Sigmoid colon (tissue), 7 donors: ENCODE data around the gene LONRF2. TPM values are rescaled to one million over a fixed set of nuclear protein-coding genes. Genes with fewer than 3 reads are reported as not detected.

Experiments used
- DNase-seq: peaks from one replicate; pipeline ENCODE4 v3.0.0-alpha.2; 2019
- H3K27ac ChIP-seq, 4 donors: fragments of 200-600 bp; sonication (generic); one replicate each; pipeline ENCODE4 v1.5.1; 2016 to 2019; ENCODE audit warnings: mild to moderate bottlenecking in 1 of 4
- H3K27me3 ChIP-seq, 3 donors: fragments of 200-600 bp; sonication (generic); one replicate each; pipeline ENCODE4 v1.5.1; 2019; ENCODE audit warnings: mild to moderate bottlenecking in 1 of 3
- H3K36me3 ChIP-seq, 4 donors: fragments of 200-600 bp; sonication (generic); one replicate each; pipeline ENCODE4 v1.5.1; 2016 to 2019
- H3K4me1 ChIP-seq, 4 donors: fragments of 200-600 bp; sonication (generic); one replicate each; pipeline ENCODE4 v1.5.1; 2017 to 2019
- H3K4me3 ChIP-seq, 4 donors: fragments of 200-600 bp; sonication (generic); one replicate each; pipeline ENCODE4 v1.5.1; 2017 to 2019; ENCODE audit warnings: mild to moderate bottlenecking in 2 of 4, moderate library complexity in 1 of 4
- H3K9me3 ChIP-seq, 4 donors: fragments of 200-600 bp in 3 of 4; sonication (generic) in 3 of 4; one replicate each; pipeline versions ENCODE4 v1.5.1 to v1.6.1; 2013 to 2019
- EP300 ChIP-seq, 4 donors: sonication (generic); formaldehyde crosslinking; IDR thresholded peaks; one replicate each; pipeline ENCODE4 v1.6.1; 2017; ENCODE audit warnings: antibody characterized with exemption in 4 of 4
- POLR2A ChIP-seq, 2 donors: fragments of 450-650 bp; IDR thresholded peaks; one replicate each; pipeline ENCODE4 v1.6.1; 2016; ENCODE audit warnings: antibody characterized with exemption in 2 of 2, mild to moderate bottlenecking in 2 of 2, moderate library complexity in 2 of 2
- POLR2AphosphoS5 ChIP-seq, 4 donors: sonication (generic); formaldehyde crosslinking; IDR thresholded peaks; one replicate each; pipeline ENCODE4 v1.6.1; 2017; ENCODE audit warnings: antibody characterized with exemption in 4 of 4
- WGBS, 2 donors: extraction: QIAGEN DNeasy Blood & Tissue Kit; methylation state at CpG; one replicate each; pipeline ENCODE4 v1.1.7; 2013; 5-methylcytosine and 5-hydroxymethylcytosine counted together
- intact Hi-C: fragments of 100-400 bp; cut with DNase I; formaldehyde crosslinking; loops from one replicate; pipeline ENCODE4 v1.15.1; 2023
- polyA plus RNA-seq, 3 donors: library from polyadenylated mRNA; stranded (reverse); fragments of 200-250 nt; gene quantifications; one replicate each; pipeline ENCODE4 v1.2.3, GENCODE V29; 2013
- total RNA-seq, 4 donors: library from RNA; depleted of rRNA; stranded (reverse); fragments of >200 nt; gene quantifications; one replicate each; pipeline ENCODE4 v1.1.0, GENCODE V29; 2016
- TF ChIP-seq, protein P1 (sequence below), 4 experiments: fragments of 450-650 bp in 3 of 4; fragments of 200-600 bp in 1 of 4; IDR thresholded peaks; one replicate each; pipeline ENCODE4 v1.5.1; 2016 to 2019; ENCODE audit warnings: antibody characterized with exemption in 4 of 4, mild to moderate bottlenecking in 3 of 4, moderate library complexity in 2 of 4
- donor health status: healthy with polysubstance abuse.
- donor health status: Bipolar disorder and iron deficiency.
- donor health status: healthy.

LONRF2 gene
- total and polyA plus RNA-seq, 7 donors: under 0.01 to 25.8 (median 14.6) TPM

DNA sequence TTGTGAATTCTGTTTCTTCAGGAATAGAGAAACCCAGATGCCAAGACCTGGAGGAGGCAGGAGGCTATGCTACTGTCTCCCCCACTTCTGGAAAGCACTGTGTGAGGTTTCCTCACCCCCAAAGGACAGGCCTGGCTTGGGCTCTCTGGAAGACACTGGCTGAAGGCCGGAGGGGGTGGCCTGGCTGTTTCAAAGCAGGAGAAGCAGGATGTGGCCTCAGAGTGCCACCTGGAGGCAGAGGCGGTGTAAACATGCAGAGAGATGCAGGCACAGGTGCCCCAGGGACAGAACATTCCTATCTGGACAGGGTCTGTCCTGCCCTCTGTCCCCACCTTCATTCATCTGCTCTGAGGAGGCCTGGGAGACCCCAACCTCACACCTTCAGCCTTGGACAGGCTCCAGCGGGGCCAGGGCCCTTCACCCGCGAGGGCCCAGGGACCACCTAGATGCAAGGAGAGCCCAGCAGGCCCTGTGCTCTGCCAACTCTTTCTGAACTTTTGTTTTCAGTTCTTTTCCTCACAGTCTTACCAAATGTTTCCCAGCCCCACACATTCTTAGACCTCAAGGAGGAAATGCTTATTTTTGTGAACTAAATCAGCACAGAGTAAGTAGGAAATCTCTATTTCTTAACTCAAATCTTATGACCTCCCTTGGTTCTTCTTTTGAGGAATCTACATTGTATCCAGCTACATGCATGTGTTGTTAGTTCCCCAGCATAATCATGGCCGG lies 79.2 kb downstream of the LONRF2 start:
- WGBS, 2 donors: 57 to 58% methylated on average over 6 of the region's 6 CpGs

DNA sequence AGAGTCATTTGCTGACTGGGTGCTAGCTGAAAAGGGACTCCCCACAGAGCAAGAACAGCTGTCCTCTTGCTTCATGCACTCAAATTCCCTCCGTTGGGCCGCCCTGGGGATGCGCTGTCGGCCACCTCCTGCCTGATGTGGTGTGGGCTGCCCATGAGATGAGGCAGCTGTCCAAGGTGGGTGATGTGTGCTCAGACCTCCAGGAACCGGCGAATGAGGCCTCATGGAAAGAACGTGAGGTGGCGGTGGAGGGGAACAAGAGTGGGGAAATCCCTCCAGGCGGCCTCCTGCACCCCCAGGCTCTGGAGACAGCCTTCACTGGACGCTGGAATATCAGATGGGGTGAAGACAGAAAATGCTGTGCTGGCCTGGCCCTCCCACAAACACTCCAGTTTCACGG lies 79.8 kb downstream of the LONRF2 start:
- Histone ChIP-seq H3K9me3 (no peaks in the 10 kb centered on the region), H3K27me3 (no peaks in the 10 kb centered on the region), H3K27ac (no peak overlapping the region), H3K4me1 (peaks cover 0 to 10% (median 8%) of the 10 kb centered on the region in 4 donors), H3K4me3 (no peak overlapping the region), H3K36me3 (no peaks in the 10 kb centered on the region)
- 70 to 84% methylated on average over 11 of the region's 11 CpGs for WGBS, 2 donors
- TF ChIP-seq EP300 (IDR thresholded peaks at IDR 0.05): no peak
- TF ChIP-seq POLR2A (IDR thresholded peaks at IDR 0.05): no peak
- TF ChIP-seq, protein P1, sequence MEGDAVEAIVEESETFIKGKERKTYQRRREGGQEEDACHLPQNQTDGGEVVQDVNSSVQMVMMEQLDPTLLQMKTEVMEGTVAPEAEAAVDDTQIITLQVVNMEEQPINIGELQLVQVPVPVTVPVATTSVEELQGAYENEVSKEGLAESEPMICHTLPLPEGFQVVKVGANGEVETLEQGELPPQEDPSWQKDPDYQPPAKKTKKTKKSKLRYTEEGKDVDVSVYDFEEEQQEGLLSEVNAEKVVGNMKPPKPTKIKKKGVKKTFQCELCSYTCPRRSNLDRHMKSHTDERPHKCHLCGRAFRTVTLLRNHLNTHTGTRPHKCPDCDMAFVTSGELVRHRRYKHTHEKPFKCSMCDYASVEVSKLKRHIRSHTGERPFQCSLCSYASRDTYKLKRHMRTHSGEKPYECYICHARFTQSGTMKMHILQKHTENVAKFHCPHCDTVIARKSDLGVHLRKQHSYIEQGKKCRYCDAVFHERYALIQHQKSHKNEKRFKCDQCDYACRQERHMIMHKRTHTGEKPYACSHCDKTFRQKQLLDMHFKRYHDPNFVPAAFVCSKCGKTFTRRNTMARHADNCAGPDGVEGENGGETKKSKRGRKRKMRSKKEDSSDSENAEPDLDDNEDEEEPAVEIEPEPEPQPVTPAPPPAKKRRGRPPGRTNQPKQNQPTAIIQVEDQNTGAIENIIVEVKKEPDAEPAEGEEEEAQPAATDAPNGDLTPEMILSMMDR (IDR thresholded peaks at IDR 0.05): no peak
- TF ChIP-seq POLR2AphosphoS5 (IDR thresholded peaks at IDR 0.05): no peak
- DNase-seq: no peak
- intact Hi-C loops: loop anchor here (10.0 kb wide), 1 partner anchor 418 kb away; no protein-coding TSS in a partner anchor

More for the DNA sequence above, 79.2 kb downstream of the LONRF2 start:
- H3K4me3 ChIP-seq: no peak overlapping the region
- peak; percentile 84 for DNase-seq
- no peak overlapping the region for H3K27ac ChIP-seq
- H3K9me3 ChIP-seq: no peaks in the 10 kb centered on the region
- TF ChIP-seq EP300 (IDR thresholded peaks at IDR 0.05) (no peak), POLR2AphosphoS5 (IDR thresholded peaks at IDR 0.05) (no peak), POLR2A (IDR thresholded peaks at IDR 0.05) (no peak)
- TF ChIP-seq, protein P1 (IDR thresholded peaks at IDR 0.05): peak; percentile 67 to 76 (median 73)
- no peaks in the 10 kb centered on the region for H3K36me3 ChIP-seq
- peaks cover 0 to 10% (median 8%) of the 10 kb centered on the region in 4 donors for H3K4me1 ChIP-seq
- intact Hi-C loops: loop anchor here (1.0 to 10.0 kb wide), 2 partner anchors 418 to 684 kb away; no protein-coding TSS in a partner anchor
- H3K27me3 ChIP-seq: no peaks in the 10 kb centered on the region

DNA sequence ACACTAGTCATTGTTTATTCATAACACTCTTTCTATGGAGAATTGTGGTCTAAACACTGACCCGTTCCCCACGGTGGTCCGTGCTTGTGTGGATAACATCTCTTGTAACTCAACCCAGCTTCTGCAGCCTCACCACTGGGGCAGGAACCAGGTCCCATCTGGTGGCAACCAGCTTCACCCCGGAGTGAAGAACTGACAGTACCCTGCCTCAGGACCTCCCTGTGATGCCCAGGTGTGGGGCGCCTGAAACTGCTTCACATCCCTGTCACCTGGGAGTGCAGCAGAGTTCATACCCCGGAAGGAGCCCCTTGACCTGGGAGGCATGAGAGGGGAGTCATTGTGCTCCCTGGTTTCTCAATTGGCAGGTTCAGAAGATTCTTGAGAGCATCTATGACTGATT lies 81.1 kb downstream of the LONRF2 start:
- Histone ChIP-seq H3K36me3 (no peaks in the 10 kb centered on the region), H3K27ac (no peak overlapping the region), H3K9me3 (no peaks in the 10 kb centered on the region), H3K27me3 (no peaks in the 10 kb centered on the region), H3K4me3 (no peak overlapping the region), H3K4me1 (peaks cover 0 to 10% (median 8%) of the 10 kb centered on the region in 4 donors)
- 87 to 91% methylated on average over 6 of the region's 6 CpGs for WGBS, 2 donors
- TF ChIP-seq EP300 (IDR thresholded peaks at IDR 0.05): no peak
- TF ChIP-seq, protein P1 (IDR thresholded peaks at IDR 0.05): no peak
- no peak for DNase-seq
- intact Hi-C loops: loop anchor here (10.0 kb wide), 1 partner anchor 416 kb away; no protein-coding TSS in a partner anchor

DNA sequence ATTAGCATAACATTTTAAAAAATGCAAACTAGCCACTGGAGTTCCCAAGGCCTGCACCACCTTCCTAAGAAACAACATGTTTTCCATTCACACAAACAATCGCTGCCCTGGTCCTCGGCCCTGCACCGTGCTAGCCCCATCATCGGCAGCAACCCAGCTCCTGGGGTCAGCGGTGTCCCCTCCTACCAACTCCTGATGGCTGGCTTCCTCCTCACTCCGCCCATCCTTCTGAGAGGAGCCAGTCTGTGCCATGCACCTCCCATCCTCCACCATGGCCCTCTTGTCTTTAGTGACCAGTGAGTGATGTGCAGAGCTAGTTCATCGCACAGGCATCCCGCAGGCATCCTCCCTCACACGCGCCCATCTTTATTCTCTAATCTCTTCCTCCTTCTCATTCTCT lies 81.9 kb downstream of the LONRF2 start:
- no peaks in the 10 kb centered on the region for H3K9me3 ChIP-seq
- H3K27ac ChIP-seq: no peak overlapping the region
- intact Hi-C loops: loop anchor here (10.0 kb wide), 1 partner anchor 416 kb away; no protein-coding TSS in a partner anchor
- H3K4me1 ChIP-seq: peaks cover 0 to 10% (median 8%) of the 10 kb centered on the region in 4 donors
- H3K27me3 ChIP-seq: no peaks in the 10 kb centered on the region
- no peak overlapping the region for H3K4me3 ChIP-seq
- 93 to 96% methylated on average over 10 of the region's 10 CpGs for WGBS, 2 donors
- H3K36me3 ChIP-seq: no peaks in the 10 kb centered on the region
- no peak for DNase-seq
- no peak for TF ChIP-seq POLR2AphosphoS5 (IDR thresholded peaks at IDR 0.05)
- TF ChIP-seq, protein P1 (IDR thresholded peaks at IDR 0.05): no peak
- no peak for TF ChIP-seq POLR2A (IDR thresholded peaks at IDR 0.05)
- TF ChIP-seq EP300 (IDR thresholded peaks at IDR 0.05): no peak
